Measurements from ENCODE around the gene ZFP36L2. TPM values are rescaled to one million over a fixed set of nuclear protein-coding genes. Genes with fewer than 3 reads are reported as not detected.
A peak's percentile ranks its signal among the peaks of the same experiment; 100 is the strongest.

The ZFP36L2 gene
- 8.3 and 9.4 TPM in 2 replicates for total RNA-seq (2014; rRNA removed)
- polyA plus RNA-seq (2012) = 8.4 TPM

- DNase-seq (ENCODE audit: low read depth) = peak; percentile 95
These were observed at the start of gene ZFP36L2 for GRCh38 chr2:43226558-43226954. Gene ZFP36L2 (minus strand): TSS chr2:43226606. CDS start chr2:43226315, 291 bp downstream.

DNA sequence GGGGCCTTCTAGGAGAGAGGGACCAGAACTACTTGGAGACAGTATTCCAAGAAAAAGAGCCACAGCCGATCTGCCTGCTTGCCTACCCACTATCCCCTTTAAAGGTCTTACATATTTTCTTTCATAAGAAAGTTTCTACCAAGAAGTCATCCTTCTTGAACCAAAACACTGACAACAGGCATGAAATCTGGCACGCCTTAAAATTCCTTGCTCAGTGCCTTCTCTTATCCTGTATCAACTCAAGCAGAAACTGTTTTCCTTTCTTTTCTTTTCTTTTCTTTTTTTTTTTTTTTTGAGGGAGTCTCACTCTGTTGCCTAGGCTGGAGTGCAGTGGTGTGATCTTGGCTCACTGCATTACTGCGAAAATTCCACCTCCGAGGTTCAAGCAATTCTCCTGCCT lies 48.3 kb upstream of the ZFP36L2 start:
- no peak for DNase-seq (ENCODE audit: low read depth)

DNA sequence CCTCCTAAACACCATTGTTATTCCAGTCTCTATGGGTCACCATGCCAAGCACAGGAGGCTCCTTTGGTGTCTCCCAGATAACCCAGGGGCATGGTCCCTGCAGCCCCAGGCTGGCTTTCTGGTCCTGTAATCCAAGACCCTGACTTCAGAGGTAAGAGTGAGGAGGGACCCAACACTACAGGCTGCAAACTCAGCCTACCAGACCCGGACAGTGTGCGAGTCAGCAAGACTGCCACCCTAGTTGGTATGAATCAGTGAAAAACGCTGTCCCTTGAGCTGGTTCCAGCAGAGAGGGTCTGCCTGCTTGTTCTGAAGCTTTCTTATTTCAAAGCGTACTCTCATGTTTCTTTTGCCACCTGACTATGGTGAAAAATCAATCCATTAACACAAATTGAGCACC lies 47.6 kb upstream of the ZFP36L2 start:
- DNase-seq (ENCODE audit: low read depth) = peak; percentile 43

GRCh38 chr2:43273529-43273928 lies 47.1 kb upstream of the ZFP36L2 start:
- peak; percentile 53 for DNase-seq (ENCODE audit: low read depth)

GRCh38 chr2:43270930-43271615 lies 44.7 kb upstream of the ZFP36L2 start:
- DNase-seq (ENCODE audit: low read depth) = peak; percentile 25

DNA sequence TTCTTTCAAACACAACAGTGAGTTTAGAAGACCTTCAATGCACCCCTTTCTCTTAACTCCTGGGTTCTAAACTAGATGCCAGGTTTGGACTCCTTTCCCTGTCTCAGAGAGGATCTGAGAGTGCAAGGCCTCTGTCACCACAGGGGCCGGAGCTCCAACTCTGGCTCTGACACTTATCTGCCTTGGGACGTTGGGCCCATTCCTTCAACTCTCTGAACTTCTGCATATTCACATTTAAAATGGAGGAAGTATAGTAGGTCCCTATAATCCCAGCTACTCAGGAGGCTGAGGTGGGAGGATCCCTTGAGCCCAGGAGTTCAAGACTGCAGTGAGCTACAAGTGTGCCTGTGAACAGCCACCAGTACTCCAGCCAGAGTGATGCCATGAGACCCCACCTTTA lies 44.1 kb upstream of the ZFP36L2 start:
- no peak for DNase-seq (ENCODE audit: low read depth)

DNA sequence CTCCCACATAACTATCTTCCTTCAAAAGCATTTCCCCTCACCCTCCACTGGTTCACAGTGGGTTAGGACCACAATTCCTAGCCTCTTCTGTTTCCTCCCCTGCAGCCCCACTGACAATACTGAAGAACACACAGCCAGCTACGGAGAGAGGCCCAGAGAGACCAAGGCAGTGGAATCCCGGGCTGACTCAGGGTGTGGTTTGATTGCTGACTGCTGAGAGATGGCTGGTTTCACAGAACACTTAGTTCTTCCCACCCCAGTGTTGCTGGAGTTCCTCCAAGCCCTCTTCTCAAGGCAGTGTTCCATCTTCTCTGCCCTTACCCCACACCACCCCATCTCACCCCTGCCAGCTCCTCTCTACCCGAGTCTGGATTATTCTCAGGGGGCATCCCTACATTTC lies 43.3 kb upstream of the ZFP36L2 start:
- DNase-seq (ENCODE audit: low read depth) = peak; percentile 94

DNA sequence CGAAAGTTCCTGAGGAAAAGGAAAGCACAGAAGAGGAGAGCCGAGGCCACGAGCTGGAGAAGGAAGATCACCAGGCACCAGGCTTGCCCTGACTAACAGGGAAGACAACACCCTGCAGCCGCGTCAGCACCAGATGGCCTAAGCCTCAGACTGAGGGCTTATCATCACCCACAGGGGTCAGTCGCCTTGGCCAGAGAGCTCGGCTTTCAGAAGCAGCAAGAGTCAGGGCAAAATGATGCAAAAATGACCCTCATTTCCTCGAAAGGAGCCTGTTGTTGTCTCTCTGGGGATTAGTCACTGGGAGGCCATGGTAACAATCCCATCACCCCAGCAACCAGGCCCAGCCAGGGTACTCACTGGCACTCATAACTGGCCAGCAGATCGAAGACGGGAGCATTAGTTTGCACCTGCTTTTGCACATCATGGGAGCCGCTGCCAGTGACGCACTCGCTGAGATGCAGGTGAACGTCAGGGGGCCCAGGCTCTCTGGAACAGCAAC lies 42.7 kb upstream of the ZFP36L2 start:
- DNase-seq (ENCODE audit: low read depth) = peak; percentile 100

DNA sequence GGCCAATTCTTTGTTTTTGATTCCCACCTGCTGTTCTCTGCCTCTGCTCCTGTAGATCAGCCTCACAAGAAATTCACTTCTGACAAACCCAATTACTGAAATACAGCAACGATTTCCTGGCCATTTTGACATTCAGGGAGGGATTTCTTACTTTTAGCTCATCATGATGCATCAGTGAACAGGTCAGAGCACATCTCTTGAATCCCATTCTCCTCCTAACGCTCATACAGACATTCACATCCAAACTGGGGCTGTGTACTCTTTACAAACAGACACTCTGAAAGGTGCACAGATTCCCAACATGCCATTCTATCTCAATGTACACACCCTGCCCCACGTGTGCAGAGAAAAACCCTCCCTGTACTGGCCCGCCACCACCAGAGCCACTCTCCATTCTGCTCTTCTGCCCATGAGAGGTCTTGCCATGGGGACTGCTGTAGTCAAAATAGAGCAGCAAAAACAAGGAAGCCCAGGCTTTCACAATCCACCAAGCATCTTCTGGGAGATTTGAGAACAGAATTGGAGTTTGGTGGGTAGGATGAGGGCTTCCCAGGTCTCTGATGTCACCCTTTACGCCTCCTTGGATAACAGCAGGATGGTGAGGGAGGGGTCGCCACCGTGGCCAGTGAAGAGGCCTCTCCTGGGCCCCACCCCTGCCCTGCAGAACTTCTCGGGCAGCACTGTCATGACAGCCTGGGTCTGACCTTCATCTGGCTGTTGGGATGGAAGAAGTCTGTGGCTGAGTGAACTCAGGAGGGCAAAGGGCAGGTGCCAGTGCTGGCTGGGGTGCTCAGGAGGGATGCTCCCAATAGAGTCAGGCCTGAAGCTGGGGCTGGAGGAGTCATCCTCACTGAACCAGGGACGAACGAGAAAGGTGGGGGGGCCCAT lies 41.9 kb upstream of the ZFP36L2 start:
- no peak for DNase-seq (ENCODE audit: low read depth)

DNA sequence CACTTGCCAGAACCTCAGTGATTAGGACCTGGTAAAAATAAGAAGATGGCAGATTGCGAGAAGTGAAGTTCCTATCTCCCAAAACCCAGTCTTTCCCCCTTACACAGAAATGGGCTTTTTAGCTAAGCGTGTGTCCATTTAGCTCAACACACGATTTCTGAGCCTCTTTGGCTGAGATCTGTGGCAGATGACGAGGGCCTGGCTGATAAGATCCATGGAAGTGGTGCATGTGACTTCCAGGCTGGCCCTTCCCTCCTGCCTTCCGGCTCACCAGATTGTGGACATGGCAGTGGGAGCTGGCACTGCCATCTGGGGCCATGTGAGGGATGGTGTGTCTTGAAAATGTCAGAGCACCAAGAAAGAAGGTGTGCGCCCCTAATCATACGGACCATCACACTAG lies 41.0 kb upstream of the ZFP36L2 start:
- DNase-seq (ENCODE audit: low read depth) = no peak

DNA sequence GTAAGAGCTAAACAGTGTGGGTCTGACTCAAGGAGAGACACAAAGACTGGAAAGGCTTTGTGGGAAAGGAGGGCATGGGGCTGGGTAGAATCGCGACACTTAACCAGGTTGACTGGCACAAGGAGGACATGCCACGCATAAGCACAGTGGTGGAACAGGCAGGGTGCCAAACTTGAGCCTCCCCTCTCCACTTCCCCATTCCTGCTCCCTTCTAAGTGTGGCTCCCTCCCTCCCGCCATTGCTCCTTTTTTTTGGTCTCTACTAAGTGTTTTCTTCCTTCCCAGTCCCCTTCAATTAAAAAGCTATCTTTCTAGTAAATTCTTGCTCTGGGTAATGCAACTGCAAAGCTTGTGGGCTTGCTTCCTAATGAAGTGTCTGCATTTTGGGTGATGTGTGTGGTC lies 40.3 kb upstream of the ZFP36L2 start:
- no peak for DNase-seq (ENCODE audit: low read depth)

DNA sequence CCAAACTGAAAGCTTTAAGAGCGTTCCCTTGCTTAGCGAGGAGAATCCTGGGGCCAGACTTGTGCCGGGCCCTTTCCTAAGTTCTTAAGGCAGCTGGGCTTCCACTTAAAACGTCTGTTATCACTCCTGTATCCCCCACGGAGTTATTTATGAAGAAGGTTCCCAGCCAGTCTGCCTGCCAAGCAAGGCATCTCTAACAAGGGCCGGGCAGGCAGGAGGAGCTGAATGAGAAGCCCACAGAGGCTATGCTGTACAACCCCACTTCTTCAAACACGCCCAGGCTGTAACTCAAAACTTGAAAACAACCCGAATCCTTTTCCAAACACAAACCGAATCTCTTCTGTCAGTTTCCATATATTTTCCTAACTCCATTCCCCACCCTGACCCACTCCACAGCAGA lies 39.0 kb upstream of the ZFP36L2 start:
- no peak for DNase-seq (ENCODE audit: low read depth)

DNA sequence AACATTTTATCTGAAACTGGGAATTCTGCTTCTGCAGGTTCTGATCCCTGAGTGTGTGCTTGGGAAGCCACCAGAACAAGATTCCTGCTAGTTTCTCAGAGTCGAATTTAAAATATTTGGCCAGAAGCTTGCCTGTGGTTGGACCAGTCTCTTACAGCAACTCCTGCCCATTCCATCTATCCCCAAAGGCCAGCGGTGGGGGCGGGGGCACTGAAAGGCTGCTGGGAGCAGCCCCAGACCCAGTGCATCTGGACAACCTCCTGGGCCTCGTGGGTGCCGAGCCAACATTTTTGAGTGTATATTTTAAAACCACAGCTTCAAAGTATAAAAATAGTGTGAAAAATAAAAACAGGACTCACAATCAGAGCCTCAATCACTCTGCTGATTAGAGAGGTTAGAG lies 38.6 kb upstream of the ZFP36L2 start:
- no peak for DNase-seq (ENCODE audit: low read depth)

GRCh38 chr2:43262951-43263350 lies 36.5 kb upstream of the ZFP36L2 start:
- no peak for DNase-seq (ENCODE audit: low read depth)

DNA sequence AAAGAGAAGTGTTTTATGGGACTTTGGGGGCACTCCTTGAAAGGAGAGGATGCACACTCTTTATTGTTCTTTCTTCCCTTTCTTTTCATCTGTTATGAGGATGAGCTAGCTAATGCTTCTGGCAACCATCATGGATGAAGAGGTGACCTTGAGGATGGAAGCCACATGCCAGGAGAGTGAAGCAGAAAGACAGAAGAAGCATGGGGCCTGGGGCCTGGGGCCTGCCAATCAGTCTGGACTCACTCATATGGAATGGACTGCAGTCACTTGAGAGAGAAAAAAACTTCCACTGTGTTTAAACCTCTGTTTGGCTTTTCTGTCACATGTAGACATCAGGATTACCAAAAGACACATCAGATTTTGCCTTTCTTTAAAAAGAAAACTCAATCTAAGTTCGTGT lies 35.8 kb upstream of the ZFP36L2 start:
- no peak for DNase-seq (ENCODE audit: low read depth)

GRCh38 chr2:43259512-43259911 lies 33.1 kb upstream of the ZFP36L2 start:
- DNase-seq (ENCODE audit: low read depth) = no peak

- no peak for DNase-seq (ENCODE audit: low read depth)
These were observed 32.2 kb upstream of the ZFP36L2 start for GRCh38 chr2:43258547-43259156.

- peak; percentile 46 for DNase-seq (ENCODE audit: low read depth)
These were observed 29.0 kb upstream of the ZFP36L2 start for GRCh38 chr2:43255296-43255910.

DNA sequence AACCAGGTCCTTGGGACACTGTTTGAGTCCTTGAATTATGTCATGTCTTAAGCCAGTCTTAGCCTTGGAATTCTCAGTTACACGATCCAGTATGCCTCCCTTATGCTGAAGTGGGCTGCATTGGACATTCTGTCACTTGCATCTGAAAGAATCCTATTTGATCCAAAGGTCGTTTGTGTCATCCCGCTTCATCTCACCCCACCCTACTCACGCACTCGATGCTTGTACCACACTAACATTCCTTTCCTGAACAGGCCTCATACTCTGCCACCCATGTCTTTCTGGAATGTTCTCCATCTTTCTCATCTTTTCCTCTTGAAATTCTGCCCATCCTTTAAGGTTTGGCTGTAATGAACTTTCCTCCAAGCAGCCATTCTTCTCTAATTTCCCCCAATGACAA lies 27.9 kb upstream of the ZFP36L2 start:
- DNase-seq (ENCODE audit: low read depth) = no peak

DNA sequence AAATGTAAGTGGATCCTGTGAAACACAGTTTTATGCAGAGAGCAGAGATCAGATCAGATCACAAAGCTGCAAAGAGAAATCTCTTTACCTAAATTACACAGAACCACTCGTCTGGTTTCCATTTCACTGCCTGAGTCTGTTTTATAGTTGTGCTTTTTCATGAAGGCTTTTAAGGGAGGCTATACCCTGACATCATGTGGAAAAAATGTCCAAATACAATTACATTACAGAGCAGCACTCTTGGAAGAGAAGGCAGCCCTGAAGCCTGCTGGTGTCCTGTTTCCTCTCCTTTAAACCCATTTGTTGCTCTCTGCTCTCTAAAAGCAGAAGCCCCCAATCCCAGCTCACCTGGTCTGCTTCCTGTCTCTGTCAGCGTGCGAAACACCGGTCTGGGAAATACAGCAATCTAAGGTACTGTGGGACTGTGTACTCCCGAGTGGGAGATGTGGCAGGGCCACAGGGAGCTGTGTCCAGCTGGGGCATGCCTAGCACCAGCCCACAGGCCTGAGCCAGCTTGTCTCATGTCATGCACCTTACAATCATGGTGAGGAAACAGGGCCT lies 24.8 kb upstream of the ZFP36L2 start:
- peak; percentile 48 for DNase-seq (ENCODE audit: low read depth)

GRCh38 chr2:43250015-43250414 lies 23.6 kb upstream of the ZFP36L2 start:
- no peak for DNase-seq (ENCODE audit: low read depth)
